ENCODE results near the gene CFAP47. TPM values are rescaled to one million over a fixed set of nuclear protein-coding genes. Genes with fewer than 3 reads are reported as not detected.

Gene CFAP47, protein sequence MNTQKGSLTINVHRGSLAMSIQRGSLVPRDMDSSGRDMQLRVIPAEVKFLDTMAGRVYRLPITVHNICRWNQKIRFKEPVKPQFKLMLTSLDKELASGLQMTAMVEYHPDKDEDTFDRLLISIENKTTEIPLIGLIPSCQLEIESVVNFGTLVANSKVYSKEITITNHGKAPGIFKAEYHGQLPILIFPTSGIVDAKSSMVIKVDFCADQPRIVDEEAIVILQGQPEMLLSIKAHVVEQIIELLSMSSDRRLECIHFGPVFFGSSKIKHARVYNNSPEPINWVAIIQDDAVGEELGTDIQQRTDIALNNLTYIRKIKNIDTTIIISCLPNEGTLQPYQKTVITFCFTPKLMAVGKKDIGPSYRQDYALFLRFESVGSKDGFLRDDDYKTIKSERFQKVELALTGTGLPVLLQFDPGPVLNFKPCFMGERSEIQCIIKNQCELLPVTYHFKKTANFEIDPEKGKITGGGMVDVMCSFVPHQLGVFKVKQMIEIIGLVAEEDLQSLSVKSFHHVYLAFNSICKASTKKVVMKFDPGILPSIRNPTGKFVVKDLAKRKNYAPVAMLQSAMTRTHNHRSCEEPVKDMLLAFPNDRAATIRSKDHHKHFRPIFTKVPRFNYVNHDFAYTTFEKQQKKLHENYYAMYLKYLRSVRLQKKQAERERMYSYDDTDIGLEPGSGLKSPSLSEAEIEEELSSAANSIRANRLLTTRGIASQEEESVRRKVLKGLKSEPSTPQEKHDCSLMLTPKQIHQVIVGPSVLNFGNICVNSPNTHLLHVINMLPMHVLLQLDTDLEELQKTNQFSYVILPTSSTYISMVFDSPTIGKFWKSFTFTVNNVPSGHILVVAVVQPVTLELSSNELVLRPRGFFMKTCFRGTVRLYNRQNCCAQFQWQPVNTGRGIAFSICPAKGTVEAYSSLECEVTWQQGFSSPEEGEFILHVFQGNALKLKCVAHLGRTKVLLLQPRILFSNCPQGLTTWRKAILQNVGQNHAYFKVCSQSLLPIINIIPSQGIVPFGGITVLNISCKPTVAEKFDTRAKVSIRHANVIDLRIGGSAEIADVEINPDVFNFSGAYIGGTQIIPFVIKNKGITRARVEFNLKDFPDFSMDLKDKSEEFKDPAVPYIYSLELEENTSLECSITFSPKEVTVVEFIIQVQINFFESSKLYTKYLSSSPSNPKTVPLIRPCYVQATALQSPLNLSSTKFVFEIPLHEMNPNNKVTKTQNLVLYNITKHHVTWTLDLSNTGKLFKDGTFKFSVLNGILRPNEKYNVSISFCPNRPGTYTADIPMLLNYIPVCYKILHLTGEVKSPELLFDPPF (N-terminal part only)
- 0.30 and 0.88 TPM in 2 replicates for total RNA-seq (2011; cell fraction: chromatin; rRNA removed; ENCODE audit: low replicate concordance)
- under 0.01 and 0.13 TPM in 2 replicates for total RNA-seq (2011; cell fraction: nucleolus; rRNA removed)
- 0.15 and 0.53 TPM in 2 replicates for total RNA-seq (2011; cell fraction: nucleoplasm; rRNA removed)
- total RNA-seq (2014; rRNA removed) (0.08 and 0.18 TPM in 2 replicates), total RNA-seq (2014; rRNA removed; fragmentation: Illumina TruSeq; extraction: Trizol) (0.15 and 0.19 TPM in 2 replicates), total RNA-seq (2015; rRNA removed; fragmentation: Illumina TruSeq; extraction: Trizol) (0.26 and 0.29 TPM in 2 replicates), total RNA-seq (2021) (0.13 and 0.22 TPM in 2 replicates), polyA plus RNA-seq (2011; rRNA removed) (0.11 TPM in 2 replicates), polyA plus RNA-seq (2014; fragmentation: Illumina TruSeq; extraction: Trizol) (0.06 and 0.09 TPM in 2 replicates), polyA plus RNA-seq (2014; fragmentation: Nextera tagmentation; extraction: Ambion mirVana) (under 1 TPM; 0.06 to 0.07 TPM), polyA plus RNA-seq (2014; rRNA removed) (0.08 and 0.15 TPM in 2 replicates), polyA minus RNA-seq (2011; rRNA and poly(A)+ RNA removed) (0.28 and 0.66 TPM in 2 replicates), Bru-seq, nascent RNA (percentile 16 among the genes with signal in this experiment), BruChase-seq, experiment 1, labeled RNA remaining after a 2-hour chase (percentile 17 among the genes with signal in this experiment), BruChase-seq, experiment 2, labeled RNA remaining after a 6-hour chase (percentile 16 among the genes with signal in this experiment)
- 0.01 TPM in 2 replicates for polyA plus RNA-seq (2011; cell fraction: cytosol; rRNA removed)
- 0.08 and 0.11 TPM in 2 replicates for polyA plus RNA-seq (2011; cell fraction: nucleus; rRNA removed)
- polyA plus RNA-seq (2012), result 0.05 and 0.14 TPM in 2 replicates
- 0.09 TPM in 1 of 2 replicates, not detected in the other for polyA minus RNA-seq (2011; cell fraction: cytosol; rRNA and poly(A)+ RNA removed)
- 0.27 and 0.56 TPM in 2 replicates for polyA minus RNA-seq (2011; cell fraction: nucleus; rRNA and poly(A)+ RNA removed)
- long read RNA-seq, experiment 1, result 0 reads
- long read RNA-seq, experiment 2, result 0 reads
- long read RNA-seq, experiment 3, result 0 reads

DNA sequence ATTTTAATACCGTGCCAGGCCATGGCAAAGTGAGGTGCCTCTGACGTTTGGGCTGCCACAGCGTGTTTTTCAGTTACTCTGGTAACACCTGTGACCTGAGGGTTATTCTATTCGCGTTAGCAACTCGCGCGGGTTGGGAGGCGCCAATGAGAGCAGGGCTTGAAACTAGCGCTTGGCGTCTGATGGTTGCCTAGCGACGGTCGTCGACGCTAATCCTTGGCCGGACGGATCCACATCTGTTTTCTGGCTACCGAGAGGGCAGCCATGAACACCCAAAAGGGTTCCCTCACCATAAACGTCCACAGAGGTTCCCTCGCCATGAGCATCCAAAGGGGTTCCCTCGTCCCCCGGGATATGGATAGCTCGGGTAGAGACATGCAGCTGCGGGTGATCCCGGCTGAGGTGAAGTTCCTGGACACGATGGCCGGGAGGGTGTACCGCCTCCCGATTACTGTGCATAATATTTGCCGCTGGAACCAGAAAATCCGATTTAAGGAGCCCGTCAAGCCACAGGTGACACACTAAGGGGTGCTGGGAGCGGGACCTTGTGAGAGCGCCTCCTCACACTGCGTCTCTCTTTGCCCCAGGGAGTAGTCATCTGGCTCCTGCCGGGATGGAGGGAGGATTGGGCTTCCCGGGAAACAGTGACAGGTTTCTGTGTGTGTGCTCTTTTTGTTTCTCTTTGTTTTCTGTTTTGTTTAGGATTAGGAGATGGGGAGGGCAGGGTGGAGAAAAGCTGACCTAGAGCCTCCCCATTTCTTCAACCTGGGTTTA, at the start of gene CFAP47:
CFAP47 (plus strand) TSS at position 199 of the 774 bp plus-strand sequence; CDS start at position 265, 66 bp downstream.
- H3K4me1 ChIP-seq (replicated peaks in 1 of 2; ENCODE audit: control insufficient read depth in 2 of 2, insufficient read depth in 2 of 2, low read length in 2 of 2), result no peaks in the 10 kb centered on the region
- no peaks in the 10 kb centered on the region for H3K79me2 ChIP-seq (ENCODE audit: control insufficient read depth, insufficient read depth, low read length)
- no peaks in the 10 kb centered on the region for H3K9me1 ChIP-seq (ENCODE audit: control insufficient read depth, insufficient read depth, low read length)
- ATAC-seq (no peak), FAIRE-seq (no peak), DNase-seq (ENCODE audit: extremely low read depth in 1 of 4, low spot score in 3 of 4) (peak in 1 of 4 experiments; percentile 0)
- WGBS (ENCODE audit: insufficient coverage, low coverage, missing lambda C conversion rate), result 2% methylated on average over 28 of the region's 38 CpGs
- no peak within 1 kb of the TSS for H2AFZ ChIP-seq (ENCODE audit: low read depth, low read length)
- no peak within 1 kb of the TSS for H3K4me3 ChIP-seq
- H4K20me1 ChIP-seq (replicated peaks; ENCODE audit: control insufficient read depth, insufficient read depth, low read length), result no peaks in the 10 kb centered on the region
- no peak within 1 kb of the TSS for H3K4me2 ChIP-seq (ENCODE audit: insufficient read depth, low read length)
- H3K9ac ChIP-seq (ENCODE audit: insufficient read depth in 1 of 2, low read depth in 2 of 2, low read length in 2 of 2), result no peak within 1 kb of the TSS
- ChIA-PET CTCF (ENCODE audit: low intra/inter-chr PET ratio) (no interaction called here), POLR2A (no interaction called here)
- no peaks in the 10 kb centered on the region for H3K36me3 ChIP-seq (ENCODE audit: control insufficient read depth, insufficient read depth, low read length)
- TF ChIP-seq RFX1 (IDR thresholded peaks at IDR 0.05) (peak; percentile 24; the same call in 1 of the 2 replicates), MXI1 (IDR thresholded peaks at IDR 0.05; ENCODE audit: low read depth, low read length) (no peak)
- H3K27me3 ChIP-seq (ENCODE audit: control insufficient read depth in 2 of 2, insufficient read depth in 2 of 2, low read length in 2 of 2), result no peaks in the 10 kb centered on the region
- H3K27ac ChIP-seq (ENCODE audit: extremely low read depth, low read depth, low read length), result no peak within 1 kb of the TSS
- BruUV-seq (replicated peaks), result no TSS peak
- H3K9me3 ChIP-seq (replicated peaks; ENCODE audit: control insufficient read depth, insufficient read depth, low read depth, low read length), result peaks cover 5% of the 10 kb centered on the region
- intact Hi-C loops (cut with micrococcal nuclease), result no loop called here
- in situ Hi-C loops (cut with MboI), result no loop called here

Data from K562 (cell line).